Measurements from ENCODE around the gene ARID1B.

GRCh38 chr6:157254538-157254937 lies 477.4 kb downstream of the ARID1B start:
- no peak for TF ChIP-seq MYC (IDR thresholded peaks at IDR 0.05; ENCODE audit: insufficient read depth, insufficient read length, insufficient replicate concordance, low read length, severe bottlenecking)
- TF ChIP-seq GABPA (IDR thresholded peaks at IDR 0.05; ENCODE audit: low read depth) = no peak
- TF ChIP-seq, protein P1, sequence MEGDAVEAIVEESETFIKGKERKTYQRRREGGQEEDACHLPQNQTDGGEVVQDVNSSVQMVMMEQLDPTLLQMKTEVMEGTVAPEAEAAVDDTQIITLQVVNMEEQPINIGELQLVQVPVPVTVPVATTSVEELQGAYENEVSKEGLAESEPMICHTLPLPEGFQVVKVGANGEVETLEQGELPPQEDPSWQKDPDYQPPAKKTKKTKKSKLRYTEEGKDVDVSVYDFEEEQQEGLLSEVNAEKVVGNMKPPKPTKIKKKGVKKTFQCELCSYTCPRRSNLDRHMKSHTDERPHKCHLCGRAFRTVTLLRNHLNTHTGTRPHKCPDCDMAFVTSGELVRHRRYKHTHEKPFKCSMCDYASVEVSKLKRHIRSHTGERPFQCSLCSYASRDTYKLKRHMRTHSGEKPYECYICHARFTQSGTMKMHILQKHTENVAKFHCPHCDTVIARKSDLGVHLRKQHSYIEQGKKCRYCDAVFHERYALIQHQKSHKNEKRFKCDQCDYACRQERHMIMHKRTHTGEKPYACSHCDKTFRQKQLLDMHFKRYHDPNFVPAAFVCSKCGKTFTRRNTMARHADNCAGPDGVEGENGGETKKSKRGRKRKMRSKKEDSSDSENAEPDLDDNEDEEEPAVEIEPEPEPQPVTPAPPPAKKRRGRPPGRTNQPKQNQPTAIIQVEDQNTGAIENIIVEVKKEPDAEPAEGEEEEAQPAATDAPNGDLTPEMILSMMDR (IDR thresholded peaks at IDR 0.05 in 2 of 3, conservative IDR thresholded peaks at IDR 0.05 in 1 of 3; ENCODE audit: control insufficient read depth in 2 of 3, extremely low read depth in 1 of 3, insufficient read depth in 1 of 3, low read depth in 3 of 3, low read length in 3 of 3) = no peak
- TF ChIP-seq POLR2A (IDR thresholded peaks at IDR 0.05; ENCODE audit: low read depth, low read length) = no peak
- TF ChIP-seq PRDM15 (CRISPR knock-in tag; IDR thresholded peaks at IDR 0.05) = no peak
- TF ChIP-seq SP1 (IDR thresholded peaks at IDR 0.05; ENCODE audit: low read depth, low read length) = no peak
- TF ChIP-seq YY1 (IDR thresholded peaks at IDR 0.05; ENCODE audit: low read depth, low read length) = no peak
- TF ChIP-seq CREB1 (IDR thresholded peaks at IDR 0.05; ENCODE audit: low read depth) = no peak
- TF ChIP-seq NBN (IDR thresholded peaks at IDR 0.05) = no peak
- TF ChIP-seq KAT2A (conservative IDR thresholded peaks at IDR 0.05; ENCODE audit: control insufficient read depth, low read depth, low read length) = no peak

All from GM12878 (cell line).